ENCODE results near the gene TRIM41. TPM values are rescaled to one million over a fixed set of nuclear protein-coding genes. Genes with fewer than 3 reads are reported as not detected.

The TRIM41 gene
- total and polyA plus RNA-seq, 9 of the 15 experiments (the other 6 are each of a cell fraction or from before 2014, with no cell fraction given), result 1.8 to 47.6 (median 20.9) TPM

DNA sequence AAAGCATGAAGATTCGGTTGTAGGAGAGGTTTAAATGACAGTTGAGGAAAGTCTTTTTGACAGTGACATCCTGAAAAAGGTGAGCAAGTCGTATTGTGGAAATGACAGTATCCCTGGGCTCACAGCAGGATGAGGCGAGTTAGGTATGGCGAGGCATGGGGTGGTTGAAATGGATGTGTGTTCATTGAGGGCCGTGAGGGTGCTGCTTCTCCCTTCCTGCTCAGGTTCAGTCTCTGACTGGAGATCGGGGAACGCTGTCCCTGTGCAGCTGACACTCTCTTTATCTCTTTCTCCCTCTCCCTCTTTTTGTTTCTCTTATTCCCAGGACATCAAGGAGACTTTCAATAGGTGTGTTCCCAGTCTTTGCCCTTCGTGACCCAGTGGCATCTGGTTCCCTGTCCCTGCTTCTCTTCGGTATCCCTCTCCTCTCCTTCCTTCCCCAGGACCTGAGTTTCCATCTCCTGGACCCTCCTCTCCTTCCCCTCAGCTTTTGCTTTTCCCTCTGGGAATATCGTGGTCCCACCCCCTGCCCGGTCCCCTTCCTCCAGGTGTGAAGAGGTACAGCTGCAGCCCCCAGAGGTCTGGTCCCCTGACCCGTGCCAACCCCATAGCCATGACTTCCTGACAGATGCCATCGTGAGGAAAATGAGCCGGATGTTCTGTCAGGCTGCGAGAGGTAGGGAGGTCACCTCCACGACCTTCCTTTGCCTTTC lies 10.2 kb downstream of the TRIM41 start:
- BruUV-seq (replicated peaks), result no TSS peak
- intact Hi-C loops (cut with micrococcal nuclease) (no loop called here), in situ Hi-C loops (cut with MboI) (no loop called here)
- ChIA-PET CTCF (ENCODE audit: low intra/inter-chr PET ratio) (no interaction called here), POLR2A (interaction anchor here (0.6 to 5.3 kb wide), 4 partner anchors 8 to 25 kb away, joined by 3 to 55 read pairs (median 5); partner anchors contain the start of gene TRIM41)
- H3K9me3 ChIP-seq (replicated peaks; ENCODE audit: control insufficient read depth, insufficient read depth, low read depth, low read length), result no peaks in the 10 kb centered on the region
- H3K9ac ChIP-seq (ENCODE audit: insufficient read depth in 1 of 2, low read depth in 2 of 2, low read length in 2 of 2), result no peak overlapping the region; a peak in 2 of 4 replicates
- FAIRE-seq, result no peak
- WGBS (ENCODE audit: insufficient coverage, low coverage, missing lambda C conversion rate), result 78% methylated on average over 14 of the region's 16 CpGs
- peaks cover 0 to 9% of the 10 kb centered on the region in 2 experiments; a peak in 2 of 5 replicates for H3K4me1 ChIP-seq (replicated peaks in 1 of 2; ENCODE audit: control insufficient read depth in 2 of 2, insufficient read depth in 2 of 2, low read length in 2 of 2)
- no peak overlapping the region for H3K4me2 ChIP-seq (ENCODE audit: insufficient read depth, low read length)
- H3K79me2 ChIP-seq (ENCODE audit: control insufficient read depth, insufficient read depth, low read length), result peaks cover 11% of the 10 kb centered on the region
- no peak overlapping the region for H2AFZ ChIP-seq (ENCODE audit: low read depth, low read length)
- H4K20me1 ChIP-seq (replicated peaks; ENCODE audit: control insufficient read depth, insufficient read depth, low read length), result peaks cover 27% of the 10 kb centered on the region
- peak in 1 of 4 experiments; percentile 6 for DNase-seq (ENCODE audit: extremely low read depth in 1 of 4, low spot score in 3 of 4)
- no peak for ATAC-seq
- no peaks in the 10 kb centered on the region for H3K27me3 ChIP-seq (ENCODE audit: control insufficient read depth in 2 of 2, insufficient read depth in 2 of 2, low read length in 2 of 2)
- H3K36me3 ChIP-seq (ENCODE audit: control insufficient read depth, insufficient read depth, low read length), result peaks cover 90% of the 10 kb centered on the region
- H3K27ac ChIP-seq (ENCODE audit: extremely low read depth, low read depth, low read length), result no peak overlapping the region
- peaks cover 3% of the 10 kb centered on the region for H3K9me1 ChIP-seq (ENCODE audit: control insufficient read depth, insufficient read depth, low read length)
- TF ChIP-seq POLR2A (conservative IDR thresholded peaks at IDR 0.05), result 0 out of 2 replicates have a peak, but pooled peaks have one; percentile 11
- TF ChIP-seq KDM5B (IDR thresholded peaks at IDR 0.05; ENCODE audit: insufficient replicate concordance, low read depth, low read length), result peak; percentile 2
- no peak for TF ChIP-seq MEIS2 (IDR thresholded peaks at IDR 0.05; ENCODE audit: partially characterized antibody)
- TF ChIP-seq ZKSCAN8 (CRISPR knock-in tag; IDR thresholded peaks at IDR 0.05), result no peak
- H3K4me3 ChIP-seq, result no peak overlapping the region

Data from K562 (cell line).